ENCODE results near the gene LRMDA.
A peak's percentile ranks its signal among the peaks of the same experiment; 100 is the strongest.

- TF ChIP-seq CTCF (IDR thresholded peaks at IDR 0.05) (peak; percentile 64 to 89 (median 78)), EP300 (IDR thresholded peaks at IDR 0.05) (peak in 3 of 4 donors; percentile 48 to 75 (median 58))
Observed at GRCh38 chr10:76086761-76087639, 655.6 kb downstream of the LRMDA start.

Measured in sigmoid colon (tissue), 4 donors.